ENCODE measurements around the gene DNAH3. TPM values are rescaled to one million over a fixed set of nuclear protein-coding genes. Genes with fewer than 3 reads are reported as not detected.

Gene DNAH3
- polyA plus RNA-seq, 2 of the 4 experiments (the other 2 are of a cell fraction) = 0.37 to 0.81 TPM

DNA sequence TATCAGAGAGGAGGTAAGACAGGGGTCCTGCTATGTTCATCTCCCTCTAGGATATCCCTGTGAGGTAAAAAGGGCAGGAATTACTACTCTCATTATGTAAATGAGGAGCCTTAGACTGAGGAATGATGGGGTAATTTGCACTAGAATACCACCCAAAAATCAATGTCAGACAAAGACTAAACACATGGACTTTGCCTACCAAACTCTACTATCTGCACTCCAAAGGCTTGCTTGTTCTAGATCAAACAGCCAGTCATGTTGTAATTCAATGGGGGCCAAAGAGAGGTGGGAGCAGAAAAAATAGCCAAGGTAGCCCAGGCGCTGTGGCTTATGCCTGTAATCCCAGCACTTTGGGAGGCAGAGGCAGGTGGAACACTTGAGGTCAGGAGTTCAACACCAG is 129.3 kb downstream of the DNAH3 start:
- ChIA-PET POLR2A (no interaction called here), CTCF (no interaction called here)
- no peaks in the 10 kb centered on the region for H3K4me1 ChIP-seq
- TF ChIP-seq BHLHE40 (IDR thresholded peaks at IDR 0.05; ENCODE audit: low read depth, low read length) = no peak
- no peak for TF ChIP-seq GATA3 (IDR thresholded peaks at IDR 0.05; ENCODE audit: borderline replicate concordance)
- TF ChIP-seq, protein P1, sequence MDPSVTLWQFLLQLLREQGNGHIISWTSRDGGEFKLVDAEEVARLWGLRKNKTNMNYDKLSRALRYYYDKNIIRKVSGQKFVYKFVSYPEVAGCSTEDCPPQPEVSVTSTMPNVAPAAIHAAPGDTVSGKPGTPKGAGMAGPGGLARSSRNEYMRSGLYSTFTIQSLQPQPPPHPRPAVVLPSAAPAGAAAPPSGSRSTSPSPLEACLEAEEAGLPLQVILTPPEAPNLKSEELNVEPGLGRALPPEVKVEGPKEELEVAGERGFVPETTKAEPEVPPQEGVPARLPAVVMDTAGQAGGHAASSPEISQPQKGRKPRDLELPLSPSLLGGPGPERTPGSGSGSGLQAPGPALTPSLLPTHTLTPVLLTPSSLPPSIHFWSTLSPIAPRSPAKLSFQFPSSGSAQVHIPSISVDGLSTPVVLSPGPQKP (IDR thresholded peaks at IDR 0.05; ENCODE audit: low read depth, low read length) = no peak
- TF ChIP-seq FOSL2 (IDR thresholded peaks at IDR 0.05) = no peak
- no peak for TF ChIP-seq FOSL2 (CRISPR knock-in tag; IDR thresholded peaks at IDR 0.05)
- TF ChIP-seq HOXB5 (CRISPR knock-in tag; IDR thresholded peaks at IDR 0.05) = no peak
- no peak for TF ChIP-seq CBX8 (IDR thresholded peaks at IDR 0.05)
- no peak for TF ChIP-seq ZC3H11A (IDR thresholded peaks at IDR 0.05)
- TF ChIP-seq NPAS2 (CRISPR knock-in tag; IDR thresholded peaks at IDR 0.05; ENCODE audit: borderline replicate concordance) = no peak
- no peak for TF ChIP-seq E2F6 (IDR thresholded peaks at IDR 0.05; ENCODE audit: borderline replicate concordance, low read depth)
- H3K9me3 ChIP-seq = no peaks in the 10 kb centered on the region
- no peak for ATAC-seq
- H3K27ac ChIP-seq = no peak overlapping the region
- no peak overlapping the region for H3K4me3 ChIP-seq
- H3K4me2 ChIP-seq = no peak overlapping the region
- no peak for DNase-seq (ENCODE audit: low read depth in 1 of 2, low spot score in 1 of 2)
- WGBS (ENCODE audit: missing lambda C conversion rate) = 35% methylated on average over 1 of the region's 1 CpG
- no peak for FAIRE-seq

GRCh38 chr16:21009815-21010214 is 140.8 kb downstream of the DNAH3 start:
- POLR2A ChIA-PET = no interaction called here
- ATAC-seq = no peak

GRCh38 chr16:21005008-21005407 is 145.6 kb downstream of the DNAH3 start:
- Histone ChIP-seq H3K4me2 (no peak overlapping the region), H3K4me1 (no peaks in the 10 kb centered on the region), H3K4me3 (no peak overlapping the region), H3K27ac (no peak overlapping the region), H3K9me3 (no peaks in the 10 kb centered on the region)
- WGBS (ENCODE audit: missing lambda C conversion rate) = 17% methylated on average over 1 of the region's 1 CpG
- CTCF ChIA-PET = no interaction called here
- FAIRE-seq (no peak), ATAC-seq (no peak), DNase-seq (ENCODE audit: low read depth in 1 of 2, low spot score in 1 of 2) (no peak)
- TF ChIP-seq USF2 (IDR thresholded peaks at IDR 0.05) (no peak), SMC3 (IDR thresholded peaks at IDR 0.05) (no peak), CEBPB (IDR thresholded peaks at IDR 0.05) (no peak), FOSL2 (IDR thresholded peaks at IDR 0.05) (no peak), FOSL2 (CRISPR knock-in tag; IDR thresholded peaks at IDR 0.05) (no peak), CHD2 (IDR thresholded peaks at IDR 0.05; ENCODE audit: low read length, partially characterized antibody) (no peak), NR3C1 (IDR thresholded peaks at IDR 0.05) (no peak), RNF2 (IDR thresholded peaks at IDR 0.05; ENCODE audit: borderline replicate concordance, low read depth) (no peak), CHD4 (IDR thresholded peaks at IDR 0.05; ENCODE audit: borderline replicate concordance) (no peak)
- TF ChIP-seq, protein P1 (IDR thresholded peaks at IDR 0.05; ENCODE audit: low read depth, low read length) = no peak
- POLR2A ChIA-PET = no interaction called here

More at GRCh38 chr16:21009815-21010214, 140.8 kb downstream of the DNAH3 start:
- DNase-seq (ENCODE audit: low read depth in 1 of 2, low spot score in 1 of 2) (no peak), FAIRE-seq (peak; percentile 32)
- H3K4me2 ChIP-seq = no peak overlapping the region
- no peak for TF ChIP-seq ZNF302 (CRISPR knock-in tag; IDR thresholded peaks at IDR 0.05)
- no peak for TF ChIP-seq CBX2 (IDR thresholded peaks at IDR 0.05; ENCODE audit: borderline replicate concordance, low read depth)
- no peak for TF ChIP-seq KDM5A (IDR thresholded peaks at IDR 0.05)
- no peak for TF ChIP-seq ZSCAN20 (CRISPR knock-in tag; IDR thresholded peaks at IDR 0.05)
- TF ChIP-seq HEYL (CRISPR knock-in tag; IDR thresholded peaks at IDR 0.05) = no peak
- no peak for TF ChIP-seq CEBPB (IDR thresholded peaks at IDR 0.05)
- TF ChIP-seq, protein P1 (IDR thresholded peaks at IDR 0.05; ENCODE audit: low read depth, low read length) = no peak
- no peak for TF ChIP-seq FOXS1 (CRISPR knock-in tag; IDR thresholded peaks at IDR 0.05)
- no peak for TF ChIP-seq MAFK (IDR thresholded peaks at IDR 0.05; ENCODE audit: partially characterized antibody)
- no peak for TF ChIP-seq RFX5 (IDR thresholded peaks at IDR 0.05)
- no peak for TF ChIP-seq HES2 (IDR thresholded peaks at IDR 0.05)
- TF ChIP-seq GATA3 (IDR thresholded peaks at IDR 0.05; ENCODE audit: borderline replicate concordance) = no peak
- TF ChIP-seq, protein P2, sequence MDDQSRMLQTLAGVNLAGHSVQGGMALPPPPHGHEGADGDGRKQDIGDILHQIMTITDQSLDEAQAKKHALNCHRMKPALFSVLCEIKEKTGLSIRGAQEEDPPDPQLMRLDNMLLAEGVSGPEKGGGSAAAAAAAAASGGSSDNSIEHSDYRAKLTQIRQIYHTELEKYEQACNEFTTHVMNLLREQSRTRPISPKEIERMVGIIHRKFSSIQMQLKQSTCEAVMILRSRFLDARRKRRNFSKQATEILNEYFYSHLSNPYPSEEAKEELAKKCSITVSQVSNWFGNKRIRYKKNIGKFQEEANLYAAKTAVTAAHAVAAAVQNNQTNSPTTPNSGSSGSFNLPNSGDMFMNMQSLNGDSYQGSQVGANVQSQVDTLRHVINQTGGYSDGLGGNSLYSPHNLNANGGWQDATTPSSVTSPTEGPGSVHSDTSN (IDR thresholded peaks at IDR 0.05) = no peak
- TF ChIP-seq JUN (IDR thresholded peaks at IDR 0.05) = no peak
- TF ChIP-seq KDM1A (IDR thresholded peaks at IDR 0.05; ENCODE audit: low read depth) = no peak
- TF ChIP-seq EHMT2 (IDR thresholded peaks at IDR 0.05; ENCODE audit: low read depth) = no peak
- no peak for TF ChIP-seq EP300 (IDR thresholded peaks at IDR 0.05)
- TF ChIP-seq BHLHE40 (IDR thresholded peaks at IDR 0.05; ENCODE audit: low read depth, low read length) = no peak
- no peak for TF ChIP-seq NPAS2 (CRISPR knock-in tag; IDR thresholded peaks at IDR 0.05; ENCODE audit: borderline replicate concordance)
- no peak for TF ChIP-seq ZFP36 (IDR thresholded peaks at IDR 0.05; ENCODE audit: borderline replicate concordance, partially characterized antibody)
- no peak overlapping the region for H3K4me3 ChIP-seq
- WGBS (ENCODE audit: missing lambda C conversion rate) = 67% methylated on average over 5 of the region's 5 CpGs
- peaks cover 5% of the 10 kb centered on the region; the same call in 1 of the 3 replicates for H3K9me3 ChIP-seq
- no peaks in the 10 kb centered on the region for H3K4me1 ChIP-seq
- CTCF ChIA-PET = no interaction called here
- no peak overlapping the region for H3K27ac ChIP-seq
